Bronchial epithelial cell (primary cell): ENCODE results near the gene PDE2A. TPM values are rescaled to one million over a fixed set of nuclear protein-coding genes. Genes with fewer than 3 reads are reported as not detected.

Experiments used
- DNase-seq: peaks from one replicate; pipeline ENCODE4 v3.0.0-alpha.2; 2010; ENCODE audit warnings: low read depth
- FAIRE-seq: peaks from 2 replicates; lab custom pipeline; 2011; peaks lifted over from hg19 to GRCh38; lab: Jason Lieb, UNC
- H3K27me3 ChIP-seq: 2 replicates; pipeline ENCODE4 v1.5.1; 2011; ENCODE audit warnings: low read length; ENCODE audit not compliant: control insufficient read depth, insufficient read depth
- H3K36me3 ChIP-seq: 2 replicates; pipeline ENCODE4 v1.5.1; 2011; ENCODE audit warnings: low read length; ENCODE audit not compliant: control insufficient read depth, insufficient read depth
- H3K4me3 ChIP-seq: 2 replicates; pipeline ENCODE4 v1.5.1; 2011; ENCODE audit warnings: mild to moderate bottlenecking, low read depth, low read length, control low read depth
- CTCF ChIP-seq: IDR thresholded peaks from 2 replicates; pipeline ENCODE4 v1.5.1; 2011; ENCODE audit warnings: mild to moderate bottlenecking, moderate library complexity, low read length, control low read depth, inconsistent platforms; ENCODE audit not compliant: insufficient read depth, severe bottlenecking
- total RNA-seq: library from RNA; depleted of rRNA; stranded (reverse); fragments of >200 nt; gene quantifications from 2 replicates; pipeline ENCODE4 v1.2.1, GENCODE V29; 2014

Gene PDE2A
- total RNA-seq, 1 donor from 2014 or later: 1.6 TPM

- Histone ChIP-seq H3K36me3 (no peaks in the 10 kb centered on the region), H3K27me3 (peaks cover 5% of the 10 kb centered on the region), H3K4me3 (no peak overlapping the region)
- TF ChIP-seq CTCF: no peak
- FAIRE-seq (no peak), DNase-seq (no peak)
These were observed 21.2 kb downstream of the PDE2A start for GRCh38 chr11:72652873-72653630.

DNA sequence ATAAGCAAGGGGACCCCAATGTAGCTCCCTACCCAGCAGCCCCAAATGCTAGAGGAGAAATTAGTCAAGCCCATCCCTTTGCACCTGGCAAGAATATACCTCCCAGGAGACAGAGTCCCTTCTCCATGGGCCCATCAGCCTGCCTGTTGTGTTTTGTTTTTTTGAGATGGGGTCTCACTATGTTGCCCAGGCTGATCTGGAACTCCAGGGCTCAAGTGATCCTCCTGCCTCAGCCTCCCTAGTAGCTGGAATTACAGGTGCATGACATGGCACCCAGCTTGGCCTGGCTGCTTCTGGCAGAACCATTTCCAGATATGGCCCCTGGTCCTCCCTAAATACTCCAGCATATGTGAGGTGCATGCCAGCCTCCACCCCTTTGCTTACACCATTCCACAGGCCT, 22.1 kb downstream of the PDE2A start:
- TF ChIP-seq CTCF: no peak
- FAIRE-seq (no peak), DNase-seq (no peak)
- peaks cover 5% of the 10 kb centered on the region for H3K27me3 ChIP-seq
- H3K4me3 ChIP-seq: no peak overlapping the region
- no peaks in the 10 kb centered on the region for H3K36me3 ChIP-seq

DNA sequence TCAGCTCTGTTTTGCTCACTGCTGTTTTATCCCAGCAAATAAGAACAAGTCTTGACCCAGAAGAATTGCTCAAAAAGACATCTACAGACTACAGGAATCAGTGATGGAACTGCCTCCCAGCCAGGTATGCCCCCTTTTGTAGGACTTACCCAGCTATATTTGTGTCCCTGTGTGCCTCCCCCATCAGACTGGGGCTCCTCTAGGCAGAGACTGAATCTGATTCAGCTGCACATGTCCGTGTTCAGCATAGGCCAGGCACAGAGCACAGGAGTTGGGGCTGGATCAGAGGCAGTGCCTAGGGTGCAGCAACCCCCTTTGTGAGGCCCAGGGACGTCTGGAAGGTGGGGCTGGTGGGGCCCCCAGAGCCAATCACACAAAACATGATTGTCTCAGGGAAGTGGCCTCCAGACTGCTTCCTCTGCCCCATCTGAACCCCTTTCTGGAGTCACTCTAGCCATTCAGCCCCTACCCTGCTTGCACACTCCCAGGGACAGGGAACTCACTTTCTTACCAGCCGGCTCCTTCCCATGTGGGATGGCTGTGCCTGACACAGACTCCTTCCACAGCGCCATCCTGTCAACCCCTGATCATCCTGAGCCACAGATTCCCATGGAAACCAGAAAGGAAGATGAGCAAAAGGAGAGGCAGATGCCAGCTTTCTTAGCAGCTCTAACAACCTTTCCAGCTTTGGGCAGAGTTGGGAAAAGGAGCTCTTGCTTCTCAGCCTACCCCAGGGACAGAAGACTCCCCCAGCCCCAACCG, 24.8 kb downstream of the PDE2A start:
- DNase-seq (no peak), FAIRE-seq (no peak)
- Histone ChIP-seq H3K27me3 (peaks cover 5% of the 10 kb centered on the region), H3K4me3 (no peak overlapping the region), H3K36me3 (no peaks in the 10 kb centered on the region)
- no peak for TF ChIP-seq CTCF

DNA sequence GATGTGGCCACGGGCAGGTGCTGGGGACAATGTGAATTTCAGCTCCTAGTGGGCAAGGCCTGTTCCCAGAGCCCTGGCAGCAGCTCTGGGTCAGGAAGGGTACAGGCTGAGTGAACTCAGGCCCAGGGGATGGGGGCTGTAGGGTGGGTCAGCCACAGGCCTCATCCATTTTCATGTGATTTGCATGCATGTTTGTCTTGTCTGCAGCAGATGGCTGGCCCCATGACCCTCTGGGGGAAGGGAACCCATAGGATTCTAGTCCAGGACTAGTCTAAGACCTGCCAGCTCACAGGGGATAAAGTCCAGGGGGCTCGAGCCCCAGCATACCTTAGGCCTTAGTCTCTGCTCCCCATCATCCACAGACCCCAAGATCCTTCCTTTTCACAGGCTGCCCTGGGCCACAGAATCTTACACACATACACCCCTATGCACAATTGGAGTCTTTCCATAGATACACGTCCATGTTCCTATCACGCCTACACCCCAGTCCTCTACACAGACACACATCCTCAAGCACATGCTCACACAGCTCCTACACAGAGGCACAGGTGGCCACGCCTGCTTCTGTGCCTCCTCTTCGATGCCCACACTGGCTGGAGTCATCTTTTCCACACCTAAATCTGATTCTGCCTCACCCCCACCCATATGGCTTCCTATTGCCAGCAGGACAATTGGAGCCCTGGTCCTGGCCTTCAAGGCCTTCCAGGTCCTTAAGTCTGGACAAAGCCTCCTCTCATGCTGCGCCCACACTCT, 25.7 kb downstream of the PDE2A start:
- Histone ChIP-seq H3K27me3 (peaks cover 5% of the 10 kb centered on the region), H3K4me3 (no peak overlapping the region), H3K36me3 (no peaks in the 10 kb centered on the region)
- FAIRE-seq (no peak), DNase-seq (no peak)
- TF ChIP-seq CTCF: no peak

- DNase-seq (no peak), FAIRE-seq (peak; percentile 84)
- Histone ChIP-seq H3K4me3 (no peak overlapping the region), H3K36me3 (no peaks in the 10 kb centered on the region), H3K27me3 (peaks cover 3% of the 10 kb centered on the region)
- TF ChIP-seq CTCF: no peak
These were observed 26.3 kb downstream of the PDE2A start for GRCh38 chr11:72647882-72648281.
